K562 (cell line): Measurements from ENCODE around the gene CHMP4B. TPM values are rescaled to one million over a fixed set of nuclear protein-coding genes. Genes with fewer than 3 reads are reported as not detected.

ENCODE experiments used
- ATAC-seq: fragments of 200-7000 bp; cut with Tn5 transposase; 3 replicates; pipeline ENCODE4 v1.9.1; 2020; ENCODE audit warnings: moderate library complexity
- BruUV-seq: library from RNA; stranded (reverse); fragments of 400-500 nt; replicated peaks from 2 replicates; lab custom pipeline; 2021; lab: Mats Ljungman, UMichigan
- CTCF ChIA-PET: fragments of 300-600 bp; formaldehyde crosslinking; extraction: SDS; loops from one replicate; lab custom pipeline; 2021; ENCODE audit warnings: low intra/inter-chr PET ratio; lab: Yijun Ruan, JAX
- POLR2A ChIA-PET: fragments of 300-600, 350-650 bp; sonication (Branson Sonifier 250); formaldehyde crosslinking; extraction: SDS; loops from one replicate; lab custom pipeline; 2021; ENCODE audit warnings: antibody characterized with exemption, inconsistent platforms; lab: Yijun Ruan, JAX
- DNase-seq, 4 experiments: peaks; one replicate each; pipeline versions ENCODE4 v3.0.0 to v3.0.0-alpha.2; 2011 to 2018; ENCODE audit warnings: low spot score in 3 of 4, mixed read lengths in 3 of 4; ENCODE audit errors: extremely low read depth in 1 of 4
- FAIRE-seq: peaks from 2 replicates; lab custom pipeline; 2011; peaks lifted over from hg19 to GRCh38; lab: Jason Lieb, UNC
- H2AFZ ChIP-seq: 2 replicates; pipeline ENCODE4 v1.6.0; 2011; ENCODE audit warnings: low read depth, low read length, control low read depth, inconsistent platforms
- H3K27ac ChIP-seq: fragments of 200-600 bp; 3 replicates; pipeline ENCODE4 v1.8.0; 2011; ENCODE audit warnings: low read depth, mild to moderate bottlenecking, control low read depth, inconsistent platforms, low read length, moderate library complexity, mixed read lengths; ENCODE audit errors: extremely low read depth
- H3K27me3 ChIP-seq, 2 experiments: fragments of 300-600 bp in 1 of 2; 2 replicates in 1 of 2; 3 replicates in 1 of 2; pipeline versions ENCODE4 v1.6.0 to v1.8.0; 2011; ENCODE audit warnings: inconsistent platforms in 2 of 2, low read length in 2 of 2, mild to moderate bottlenecking in 1 of 2, mixed read lengths in 1 of 2, moderate library complexity in 1 of 2; ENCODE audit not compliant: control insufficient read depth in 2 of 2, insufficient read depth in 2 of 2
- H3K36me3 ChIP-seq: fragments of 300-600 bp; 3 replicates; pipeline ENCODE4 v1.8.0; 2011; ENCODE audit warnings: mild to moderate bottlenecking, low read length, inconsistent platforms; ENCODE audit not compliant: control insufficient read depth, insufficient read depth
- H3K4me1 ChIP-seq, 2 experiments: fragments of 200-600 bp in 1 of 2; replicated peaks in 1 of 2; 2 replicates in 1 of 2; 3 replicates in 1 of 2; pipeline versions ENCODE4 v1.5.1 to v1.8.0; 2011; ENCODE audit warnings: inconsistent platforms in 2 of 2, low read length in 2 of 2, mild to moderate bottlenecking in 1 of 2, mixed read lengths in 1 of 2, moderate library complexity in 1 of 2; ENCODE audit not compliant: control insufficient read depth in 2 of 2, insufficient read depth in 2 of 2
- H3K4me2 ChIP-seq: 2 replicates; pipeline ENCODE4 v1.6.1; 2011; ENCODE audit warnings: low read length, control low read depth, inconsistent platforms, mixed read lengths; ENCODE audit not compliant: insufficient read depth
- H3K4me3 ChIP-seq: fragments of 200-600 bp; sonication (generic), shearing (Covaris generic); 2 replicates; pipeline ENCODE4 v1.5.1; 2016; ENCODE audit warnings: control low read depth, inconsistent platforms
- H3K79me2 ChIP-seq: fragments of 200-600 bp; 3 replicates; pipeline ENCODE4 v1.8.0; 2011; ENCODE audit warnings: low read length, inconsistent platforms; ENCODE audit not compliant: control insufficient read depth, insufficient read depth
- H3K9ac ChIP-seq, 2 experiments: 2 replicates each; pipeline versions ENCODE4 v1.6.0 to v1.6.1; 2011; ENCODE audit warnings: low read depth in 2 of 2, low read length in 2 of 2, control low read depth in 1 of 2, inconsistent platforms in 1 of 2, mild to moderate bottlenecking in 1 of 2, mixed read lengths in 1 of 2; ENCODE audit not compliant: insufficient read depth in 1 of 2
- H3K9me1 ChIP-seq: one replicate; pipeline ENCODE4 v1.6.0; 2011; ENCODE audit warnings: inconsistent platforms, mild to moderate bottlenecking, low read length, moderate library complexity; ENCODE audit not compliant: control insufficient read depth, insufficient read depth
- H3K9me3 ChIP-seq: replicated peaks from 2 replicates; pipeline ENCODE4 v1.5.1; 2011; ENCODE audit warnings: low read depth, low read length, inconsistent platforms; ENCODE audit not compliant: control insufficient read depth, insufficient read depth
- H4K20me1 ChIP-seq: replicated peaks from 2 replicates; pipeline ENCODE4 v1.6.1; 2011; ENCODE audit warnings: low read length, inconsistent platforms, mixed read lengths; ENCODE audit not compliant: control insufficient read depth, insufficient read depth
- DLX4 ChIP-seq: fragments of 250-450 bp; sonication (Bioruptor Pico); IDR thresholded peaks from 2 replicates; pipeline ENCODE4 v1.6.1; 2021; ENCODE audit warnings: mild to moderate bottlenecking
- NFE2L1 ChIP-seq: fragments of 450-650 bp; IDR thresholded peaks from 2 replicates; pipeline ENCODE4 v1.6.1; 2016; ENCODE audit warnings: missing genetic modification characterization, low read depth, mild to moderate bottlenecking, missing compliant biosample characterization, moderate library complexity, borderline replicate concordance
- RBM25 ChIP-seq: fragments of 200-400 bp; formaldehyde crosslinking; IDR thresholded peaks from 2 replicates; pipeline ENCODE4 v1.6.1; 2018; ENCODE audit warnings: low read length, low read depth, moderate library complexity; ENCODE audit not compliant: severe bottlenecking
- SMAD1 ChIP-seq: fragments of 150-350 bp; IDR thresholded peaks from 2 replicates; pipeline ENCODE4 v1.6.1; 2014; ENCODE audit warnings: low read length, low read depth; ENCODE audit not compliant: partially characterized antibody
- TFAM ChIP-seq: fragments of 250-450 bp; sonication (Bioruptor Pico); conservative IDR thresholded peaks from 2 replicates; pipeline ENCODE4 v1.5.0; 2021; ENCODE audit warnings: mild to moderate bottlenecking, moderate library complexity
- ZBTB17 ChIP-seq: fragments of 450-650 bp; formaldehyde crosslinking; IDR thresholded peaks from 2 replicates; pipeline ENCODE4 v1.4.0; 2020; ENCODE audit warnings: mild to moderate bottlenecking
- ZFP36 ChIP-seq: fragments of 150-350 bp; IDR thresholded peaks from 2 replicates; pipeline ENCODE4 v1.6.1; 2018; ENCODE audit warnings: low read length, low read depth; ENCODE audit not compliant: partially characterized antibody
- WGBS: fragments of 100-300 bp; shearing (Covaris generic); methylation state at CpG from one replicate; pipeline ENCODE4 v1.1.6; 2016; ENCODE audit warnings: low coverage, mixed read lengths; ENCODE audit not compliant: insufficient coverage; ENCODE audit errors: missing lambda C conversion rate; 5-methylcytosine and 5-hydroxymethylcytosine counted together
- in situ Hi-C: fragments of 300-500 bp; cut with MboI; formaldehyde crosslinking; loops from 4 replicates; pipeline ENCODE4 v1.15.0; 2018; ENCODE audit warnings: inconsistent platforms, mixed read lengths
- intact Hi-C: fragments of 100-400 bp; cut with micrococcal nuclease; formaldehyde crosslinking; loops from 2 replicates; pipeline ENCODE4 v1.14.2; 2022
- polyA plus RNA-seq, 8 experiments: library from polyadenylated mRNA; depleted of rRNA in 4 of 8; stranded (reverse) in 5 of 8; unstranded in 3 of 8; fragments of >200 nt; fragmentation: Nextera tagmentation in 2 of 8; fragmentation: Illumina TruSeq in 1 of 8; extraction: Ambion mirVana in 2 of 8; extraction: Trizol in 1 of 8; gene quantifications; 2 replicates each; pipeline versions ENCODE4 v1.2.1 to v1.2.3, GENCODE V29; 2011 to 2014; ENCODE audit warnings: inconsistent platforms in 1 of 8, missing spikeins in 1 of 8
- total RNA-seq, 7 experiments: library from RNA; depleted of rRNA in 6 of 7; stranded (reverse); fragments of >200 nt in 6 of 7; fragmentation: Illumina TruSeq in 2 of 7; extraction: Trizol in 2 of 7; gene quantifications; 2 replicates each; pipeline versions ENCODE4 v1.2.1 to v1.2.3, GENCODE V29; 2011 to 2021; ENCODE audit warnings: low replicate concordance in 1 of 7

The CHMP4B gene
- total and polyA plus RNA-seq, 9 of the 15 experiments (the other 6 are each of a cell fraction or from before 2014, with no cell fraction given), result 1.8 to 64.7 (median 31.8) TPM

GRCh38 chr20:33761698-33762250 is 49.4 kb upstream of the CHMP4B start:
- Histone ChIP-seq H3K9ac (0 out of 4 replicates have a peak overlapping the region, but pooled peaks of 1 of the 2 experiments have one; percentile 36), H3K79me2 (no peaks in the 10 kb centered on the region), H3K27ac (no peak overlapping the region), H3K9me1 (no peaks in the 10 kb centered on the region), H3K27me3 (no peaks in the 10 kb centered on the region), H3K4me2 (no peak overlapping the region), H2AFZ (no peak overlapping the region), H3K4me1 (peaks cover under 1 to 6% of the 10 kb centered on the region in 2 experiments; a peak in 2 of 5 replicates), H4K20me1 (no peaks in the 10 kb centered on the region), H3K9me3 (peaks cover 2% of the 10 kb centered on the region; the same call in 1 of the 2 replicates), H3K36me3 (no peaks in the 10 kb centered on the region), H3K4me3 (no peak overlapping the region)
- in situ Hi-C loops (no loop called here), intact Hi-C loops (no loop called here)
- POLR2A ChIA-PET, result interaction anchor here (0.7 kb wide), 1 partner anchor 97 kb away, joined by 3 read pairs; no protein-coding TSS in a partner anchor
- 78% methylated on average over 13 of the region's 13 CpGs for WGBS
- TF ChIP-seq ZBTB17 (0 out of 2 replicates have a peak, but pooled peaks have one; percentile 43), ZFP36 (peak; percentile 42), DLX4 (no peak), SMAD1 (no peak), RBM25 (peak; percentile 62), NFE2L1 (tag) (no peak), TFAM (CRISPR knock-in tag) (no peak)
- FAIRE-seq (no peak), ATAC-seq (no peak), DNase-seq (no peak)
- CTCF ChIA-PET, result no interaction called here
- no TSS peak for BruUV-seq
